Keratinocyte (primary cell): Measurements from ENCODE around the gene CIRBP. TPM values are rescaled to one million over a fixed set of nuclear protein-coding genes. Genes with fewer than 3 reads are reported as not detected.

ENCODE experiments used
- DNase-seq: peaks from one replicate; pipeline ENCODE4 v3.0.0-alpha.2; 2011; ENCODE audit warnings: low read depth, missing footprints, low spot score
- FAIRE-seq: peaks from 2 replicates; lab custom pipeline; 2011; peaks lifted over from hg19 to GRCh38; lab: Jason Lieb, UNC
- H2AFZ ChIP-seq: 2 replicates; pipeline ENCODE4 v1.6.0; 2012; ENCODE audit warnings: low read length, control low read depth, inconsistent platforms; ENCODE audit not compliant: control insufficient read depth
- H3K27ac ChIP-seq: 2 replicates; pipeline ENCODE4 v1.5.1; 2011; ENCODE audit warnings: low read length; ENCODE audit not compliant: control insufficient read depth, insufficient read depth
- H3K27me3 ChIP-seq: 3 replicates; pipeline ENCODE4 v1.6.0; 2011; ENCODE audit warnings: low read length; ENCODE audit not compliant: control insufficient read depth, insufficient read depth; ENCODE audit errors: extremely low read depth
- H3K36me3 ChIP-seq, 2 experiments: 2 replicates in 1 of 2; 3 replicates in 1 of 2; pipeline ENCODE4 v1.5.1; 2011; ENCODE audit warnings: low read length in 2 of 2, mild to moderate bottlenecking in 1 of 2; ENCODE audit not compliant: control insufficient read depth in 2 of 2, insufficient read depth in 2 of 2; ENCODE audit errors: extremely low read depth in 1 of 2
- H3K4me1 ChIP-seq: 3 replicates; pipeline ENCODE4 v1.5.1; 2011; ENCODE audit warnings: low read length; ENCODE audit not compliant: control insufficient read depth, insufficient read depth; ENCODE audit errors: extremely low read depth
- H3K4me2 ChIP-seq: 3 replicates; pipeline ENCODE4 v1.6.0; 2011; ENCODE audit warnings: low read depth, low read length; ENCODE audit not compliant: control insufficient read depth, insufficient read depth; ENCODE audit errors: extremely low read depth
- H3K4me3 ChIP-seq, 3 experiments: fragments of 200-600 bp in 1 of 3; sonication (generic) in 1 of 3; 2 replicates in 2 of 3; 3 replicates in 1 of 3; pipeline ENCODE4 v1.5.1; 2011 to 2016; ENCODE audit warnings: low read length in 3 of 3, mild to moderate bottlenecking in 3 of 3, control low read depth in 2 of 3, inconsistent platforms in 1 of 3, low read depth in 1 of 3, mixed read lengths in 1 of 3, mixed run types in 1 of 3, moderate library complexity in 1 of 3; ENCODE audit not compliant: control insufficient read depth in 2 of 3, insufficient read depth in 2 of 3; ENCODE audit errors: extremely low read depth in 1 of 3
- H3K79me2 ChIP-seq: 2 replicates; pipeline ENCODE4 v1.6.0; 2012; ENCODE audit warnings: low read length; ENCODE audit not compliant: control insufficient read depth, insufficient read depth
- H3K9ac ChIP-seq: 3 replicates; pipeline ENCODE4 v1.6.0; 2011; ENCODE audit warnings: low read length; ENCODE audit not compliant: control insufficient read depth, insufficient read depth; ENCODE audit errors: extremely low read depth
- H3K9me1 ChIP-seq: 3 replicates; pipeline ENCODE4 v1.6.0; 2011; ENCODE audit warnings: low read length; ENCODE audit not compliant: control insufficient read depth, insufficient read depth; ENCODE audit errors: extremely low read depth
- H3K9me3 ChIP-seq: 2 replicates; pipeline ENCODE4 v1.5.1; 2012; ENCODE audit warnings: low read depth, low read length; ENCODE audit not compliant: control insufficient read depth
- H4K20me1 ChIP-seq: 3 replicates; pipeline ENCODE4 v1.6.0; 2011; ENCODE audit warnings: low read length; ENCODE audit not compliant: control insufficient read depth, insufficient read depth; ENCODE audit errors: extremely low read depth
- EZH2 ChIP-seq: IDR thresholded peaks from one replicate; pipeline ENCODE4 v1.6.1; 2012; ENCODE audit warnings: inconsistent platforms, mild to moderate bottlenecking, low read length, moderate library complexity
- dilution Hi-C: fragments of 300-500 bp; cut with MboI; formaldehyde crosslinking; loops from one replicate; pipeline ENCODE4 v1.7.0; 2020; ENCODE audit warnings: low sequenced_read_pairs; ENCODE audit not compliant: extremely low pct_ligation_motif_present
- polyA plus RNA-seq, 5 experiments: library from polyadenylated mRNA; depleted of rRNA in 3 of 5; stranded (reverse) in 3 of 5; stranded (forward) in 1 of 5; unstranded in 1 of 5; fragments of >200 nt; gene quantifications; 1 replicate in 1 of 5; 2 replicates in 3 of 5; 3 replicates in 1 of 5; pipeline versions ENCODE4 v1.2.1 to v1.2.3, GENCODE V29; 2011 to 2012; ENCODE audit warnings: missing spikeins in 2 of 5, low read depth in 1 of 5, low replicate concordance in 1 of 5
- TF ChIP-seq, protein P1 (sequence below), 3 experiments: IDR thresholded peaks in 1 of 3; conservative IDR thresholded peaks in 1 of 3; optimal IDR thresholded peaks in 1 of 3; 2 replicates in 2 of 3; 3 replicates in 1 of 3; pipeline versions ENCODE3 to v1.5.1; 2011; ENCODE audit warnings: low read length in 3 of 3, mild to moderate bottlenecking in 3 of 3, moderate library complexity in 2 of 3, control low read depth in 1 of 3, inconsistent platforms in 1 of 3; ENCODE audit not compliant: insufficient read depth in 2 of 3; ENCODE audit errors: extremely low read depth in 1 of 3

Gene CIRBP
- polyA plus RNA-seq, 1 donor (not counting 4 experiments of a cell fraction or from before 2014, with no cell fraction given): 113 TPM

DNA sequence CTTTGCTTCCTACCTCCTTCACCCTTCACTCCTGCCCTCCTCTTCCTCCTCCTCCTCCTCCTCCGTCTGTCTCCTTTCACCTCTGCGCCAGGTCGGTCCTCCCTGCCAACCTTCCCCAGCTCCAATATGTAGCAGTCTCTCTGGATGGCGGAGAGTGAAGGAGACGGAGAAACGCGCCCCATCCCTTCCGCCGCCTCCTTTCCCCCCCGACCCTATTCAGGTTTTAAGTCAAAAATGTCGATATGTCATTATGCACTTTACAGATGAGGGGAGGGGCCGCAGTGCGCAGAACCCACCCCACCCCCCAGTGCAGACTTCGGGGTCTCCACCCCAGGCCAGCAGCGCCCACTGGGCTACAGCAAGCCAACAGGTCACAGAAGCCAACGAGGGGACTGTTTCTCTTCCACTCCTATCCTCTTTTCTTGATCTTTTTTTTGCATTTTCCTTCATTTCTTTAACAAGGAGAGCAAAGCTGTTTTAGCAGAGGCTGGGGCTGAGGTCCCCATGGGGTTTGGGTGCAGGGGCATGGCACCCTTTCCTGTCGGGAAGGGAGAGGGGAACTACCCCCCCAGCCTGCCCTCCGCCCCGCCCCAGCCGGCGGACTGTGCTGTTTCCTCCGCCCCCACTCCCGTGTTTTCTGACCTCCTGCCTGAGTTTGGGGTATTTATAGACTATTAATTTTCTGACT lies 11.5 kb upstream of the CIRBP start:
- no peaks in the 10 kb centered on the region for H3K9me1 ChIP-seq
- peaks cover 44% of the 10 kb centered on the region for H3K79me2 ChIP-seq
- FAIRE-seq (no peak), DNase-seq (no peak)
- H3K4me1 ChIP-seq: peaks cover 55% of the 10 kb centered on the region
- no peaks in the 10 kb centered on the region for H3K27me3 ChIP-seq
- peaks cover 18% of the 10 kb centered on the region for H4K20me1 ChIP-seq
- H3K27ac ChIP-seq: no peak overlapping the region
- peak overlapping the region; percentile 15 for H3K9ac ChIP-seq
- H3K9me3 ChIP-seq: no peaks in the 10 kb centered on the region
- no peak for TF ChIP-seq EZH2
- TF ChIP-seq, protein P1, sequence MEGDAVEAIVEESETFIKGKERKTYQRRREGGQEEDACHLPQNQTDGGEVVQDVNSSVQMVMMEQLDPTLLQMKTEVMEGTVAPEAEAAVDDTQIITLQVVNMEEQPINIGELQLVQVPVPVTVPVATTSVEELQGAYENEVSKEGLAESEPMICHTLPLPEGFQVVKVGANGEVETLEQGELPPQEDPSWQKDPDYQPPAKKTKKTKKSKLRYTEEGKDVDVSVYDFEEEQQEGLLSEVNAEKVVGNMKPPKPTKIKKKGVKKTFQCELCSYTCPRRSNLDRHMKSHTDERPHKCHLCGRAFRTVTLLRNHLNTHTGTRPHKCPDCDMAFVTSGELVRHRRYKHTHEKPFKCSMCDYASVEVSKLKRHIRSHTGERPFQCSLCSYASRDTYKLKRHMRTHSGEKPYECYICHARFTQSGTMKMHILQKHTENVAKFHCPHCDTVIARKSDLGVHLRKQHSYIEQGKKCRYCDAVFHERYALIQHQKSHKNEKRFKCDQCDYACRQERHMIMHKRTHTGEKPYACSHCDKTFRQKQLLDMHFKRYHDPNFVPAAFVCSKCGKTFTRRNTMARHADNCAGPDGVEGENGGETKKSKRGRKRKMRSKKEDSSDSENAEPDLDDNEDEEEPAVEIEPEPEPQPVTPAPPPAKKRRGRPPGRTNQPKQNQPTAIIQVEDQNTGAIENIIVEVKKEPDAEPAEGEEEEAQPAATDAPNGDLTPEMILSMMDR (optimal IDR thresholded peaks at IDR 0.05 in 1 of 3, IDR thresholded peaks at IDR 0.05 in 1 of 3, conservative IDR thresholded peaks at IDR 0.05 in 1 of 3; ENCODE audit: extremely low read depth in 1 of 3, insufficient read depth in 2 of 3, low read length in 3 of 3): no peak
- dilution Hi-C loops: no loop called here
- no peak overlapping the region for H2AFZ ChIP-seq
- peaks cover 28 to 46% of the 10 kb centered on the region in 2 experiments for H3K36me3 ChIP-seq
- H3K4me3 ChIP-seq: no peak overlapping the region
- peak overlapping the region; percentile 16 for H3K4me2 ChIP-seq

DNA sequence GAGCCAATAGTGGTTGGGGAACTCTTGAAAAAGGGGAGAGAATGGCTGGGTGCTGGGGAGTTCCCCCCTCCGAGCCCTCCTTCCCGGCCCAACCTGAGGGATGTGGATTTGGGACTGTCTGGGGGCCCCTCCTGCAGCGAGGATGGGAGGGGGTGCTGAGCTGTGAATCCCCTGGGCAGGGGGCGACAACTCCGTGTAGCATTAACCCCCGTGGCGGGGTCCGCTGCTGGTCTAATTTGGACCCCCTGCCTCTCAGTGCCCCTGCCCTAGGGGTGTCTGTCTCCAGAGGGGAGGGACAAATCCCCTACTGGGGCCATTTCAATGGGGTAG lies 11.0 kb upstream of the CIRBP start:
- Histone ChIP-seq H2AFZ (no peak overlapping the region), H3K4me1 (peaks cover 61% of the 10 kb centered on the region), H3K9me1 (no peaks in the 10 kb centered on the region), H4K20me1 (peaks cover 18% of the 10 kb centered on the region), H3K4me2 (peak overlapping the region; percentile 16), H3K4me3 (no peak overlapping the region), H3K79me2 (peaks cover 44% of the 10 kb centered on the region), H3K9ac (peak overlapping the region; percentile 15), H3K27ac (no peak overlapping the region), H3K9me3 (no peaks in the 10 kb centered on the region), H3K36me3 (peaks cover 28 to 46% of the 10 kb centered on the region in 2 experiments), H3K27me3 (no peaks in the 10 kb centered on the region)
- no peak for TF ChIP-seq EZH2
- TF ChIP-seq, protein P1 (optimal IDR thresholded peaks at IDR 0.05 in 1 of 3, IDR thresholded peaks at IDR 0.05 in 1 of 3, conservative IDR thresholded peaks at IDR 0.05 in 1 of 3; ENCODE audit: extremely low read depth in 1 of 3, insufficient read depth in 2 of 3, low read length in 3 of 3): no peak
- dilution Hi-C loops: no loop called here
- DNase-seq: no peak
- FAIRE-seq: no peak
